HepG2 (cell line): Measurements from ENCODE around the gene GRB10. TPM values are rescaled to one million over a fixed set of nuclear protein-coding genes. Genes with fewer than 3 reads are reported as not detected.

Source experiments
- ATAC-seq: fragments of 200-7000 bp; cut with Tn5 transposase; 3 replicates; pipeline ENCODE4 v1.9.1; 2020; ENCODE audit warnings: mild to moderate bottlenecking, moderate library complexity
- BruUV-seq: library from RNA; stranded (reverse); fragments of 400-500 nt; replicated peaks from 2 replicates; lab custom pipeline; 2021; lab: Mats Ljungman, UMichigan
- CTCF ChIA-PET: fragments of 300-600 bp; formaldehyde crosslinking; extraction: SDS; loops from one replicate; lab custom pipeline; 2021; ENCODE audit warnings: low total read pairs, inconsistent platforms, low intra/inter-chr PET ratio; lab: Yijun Ruan, JAX
- POLR2A ChIA-PET: fragments of 350-600 bp; sonication (Branson Sonifier 250); formaldehyde crosslinking; loops from one replicate; lab custom pipeline; 2020; ENCODE audit warnings: antibody characterized with exemption, inconsistent platforms; lab: Yijun Ruan, JAX
- DNase-seq: peaks from one replicate; pipeline ENCODE4 v3.0.0-alpha.2; 2015; ENCODE audit warnings: low spot score
- FAIRE-seq: peaks from 3 replicates; lab custom pipeline; 2011; peaks lifted over from hg19 to GRCh38; lab: Jason Lieb, UNC
- H2AFZ ChIP-seq: one replicate; pipeline ENCODE4 v1.6.1; 2011; ENCODE audit warnings: low read length, inconsistent platforms
- H3K27ac ChIP-seq: fragments of 300-600 bp; 3 replicates; pipeline ENCODE4 v1.8.0; 2011; ENCODE audit warnings: mixed run types, mild to moderate bottlenecking, mixed read lengths, low read length, inconsistent platforms; ENCODE audit not compliant: insufficient read depth; ENCODE audit errors: extremely low read length
- H3K27me3 ChIP-seq, 2 experiments: fragments of 200-600 bp in 1 of 2; 2 replicates in 1 of 2; 3 replicates in 1 of 2; pipeline versions ENCODE4 v1.6.0 to v1.8.0; 2011; ENCODE audit warnings: low read length in 2 of 2, mild to moderate bottlenecking in 2 of 2, moderate library complexity in 2 of 2, inconsistent platforms in 1 of 2; ENCODE audit not compliant: insufficient read depth in 2 of 2, control insufficient read depth in 1 of 2
- H3K36me3 ChIP-seq, 2 experiments: fragments of 200-600 bp in 1 of 2; replicated peaks in 1 of 2; 2 replicates in 1 of 2; 3 replicates in 1 of 2; pipeline versions ENCODE4 v1.5.1 to v1.8.0; 2011; ENCODE audit warnings: low read length in 2 of 2, inconsistent platforms in 1 of 2; ENCODE audit not compliant: insufficient read depth in 2 of 2, control insufficient read depth in 1 of 2
- H3K4me1 ChIP-seq: 2 replicates; pipeline ENCODE4 v1.5.1; 2012; ENCODE audit warnings: low read length, inconsistent platforms; ENCODE audit not compliant: insufficient read depth
- H3K4me2 ChIP-seq: 2 replicates; pipeline ENCODE4 v1.6.0; 2011; ENCODE audit warnings: low read depth, low read length, inconsistent platforms
- H3K4me3 ChIP-seq, 3 experiments: fragments of 200-600 bp in 1 of 3; sonication (generic), shearing (Covaris generic) in 1 of 3; replicated peaks in 1 of 3; 2 replicates each; pipeline ENCODE4 v1.5.1; 2011 to 2016; ENCODE audit warnings: low read length in 3 of 3, inconsistent platforms in 2 of 3, low read depth in 2 of 3, mild to moderate bottlenecking in 2 of 3, control low read depth in 1 of 3, mixed read lengths in 1 of 3; ENCODE audit not compliant: insufficient read depth in 1 of 3
- H3K79me2 ChIP-seq: one replicate; pipeline ENCODE4 v1.6.1; 2011; ENCODE audit warnings: low read length, inconsistent platforms; ENCODE audit not compliant: insufficient read depth
- H3K9ac ChIP-seq: 2 replicates; pipeline ENCODE4 v1.6.0; 2011; ENCODE audit warnings: mild to moderate bottlenecking, low read depth, low read length, inconsistent platforms; ENCODE audit not compliant: insufficient read depth
- H3K9me3 ChIP-seq: 2 replicates; pipeline ENCODE4 v1.5.1; 2012; ENCODE audit warnings: mild to moderate bottlenecking, low read length
- H4K20me1 ChIP-seq: 2 replicates; pipeline ENCODE4 v1.6.0; 2011; ENCODE audit warnings: inconsistent platforms, mild to moderate bottlenecking, low read length, moderate library complexity; ENCODE audit not compliant: insufficient read depth
- CTCF ChIP-seq: sonication (generic); formaldehyde crosslinking; IDR thresholded peaks from 2 replicates; pipeline ENCODE4 v1.5.0; 2020; ENCODE audit warnings: mild to moderate bottlenecking, missing genetic modification reagents, moderate library complexity
- WGBS: methylation state at CpG from one replicate; pipeline ENCODE4 v1.1.6; 2017; ENCODE audit warnings: low lambda C conversion rate; 5-methylcytosine and 5-hydroxymethylcytosine counted together
- in situ Hi-C: cut with HindIII; loops from 2 replicates; pipeline ENCODE4 v1.10.0; 2017; ENCODE audit warnings: low pct_unique_long_range_greater_than_20kb; ENCODE audit not compliant: extremely low pct_ligation_motif_present
- intact Hi-C: fragments of 100-400 bp; cut with micrococcal nuclease; formaldehyde crosslinking; loops from one replicate; pipeline ENCODE4 v1.10.0; 2022; ENCODE audit not compliant: unreplicated experiment
- polyA plus RNA-seq, 8 experiments: library from polyadenylated mRNA; depleted of rRNA in 3 of 8; stranded (reverse) in 7 of 8; unstranded in 1 of 8; fragments of >200 nt; fragmentation: Illumina TruSeq in 4 of 8; extraction: Trizol in 4 of 8; gene quantifications; 2 replicates each; pipeline versions ENCODE4 v1.2.1 to v1.2.3, GENCODE V29; 2011 to 2016; ENCODE audit warnings: low read depth in 4 of 8, missing spikeins in 1 of 8, mixed read lengths in 1 of 8; ENCODE audit not compliant: insufficient read depth in 1 of 8
- total RNA-seq, 5 experiments: library from RNA; depleted of rRNA; stranded (reverse); fragments of >200 nt; fragmentation: Illumina TruSeq; extraction: Trizol; gene quantifications; 2 replicates each; pipeline ENCODE4 v1.2.3, GENCODE V29; 2016; ENCODE audit warnings: low read depth in 1 of 5
- TF ChIP-seq, protein P1 (sequence below): sonication (generic); formaldehyde crosslinking; IDR thresholded peaks from 2 replicates; pipeline ENCODE4 v1.8.1; 2022; ENCODE audit warnings: low read depth, mild to moderate bottlenecking, missing genetic modification reagents

Gene GRB10
- total and polyA plus RNA-seq, 2 of the 13 experiments (the other 11 are each of a cell fraction or from before 2014, with no cell fraction given), result 4.0 to 6.8 TPM

DNA sequence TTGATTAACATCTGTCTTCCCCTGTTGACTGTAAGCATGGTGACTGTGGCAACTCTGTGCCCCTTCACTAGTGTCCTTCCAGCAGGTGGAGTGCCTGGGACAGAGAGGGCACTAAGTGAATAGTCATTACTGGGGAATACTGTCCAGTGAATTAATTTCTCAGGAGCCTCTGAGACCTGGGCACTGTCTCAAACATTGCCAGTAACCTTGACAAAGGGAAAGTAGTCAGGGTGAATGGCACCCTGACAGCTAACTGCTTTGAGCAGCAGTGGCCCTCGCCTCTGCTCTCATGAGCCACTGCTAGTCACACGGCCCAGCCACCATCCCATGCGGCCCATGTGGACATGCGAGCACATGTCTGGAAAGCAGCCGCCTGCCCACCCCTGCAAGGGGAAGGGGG is 13.1 kb upstream of the GRB10 start:
- POLR2A ChIA-PET, result no interaction called here

More for the DNA sequence above, 13.1 kb upstream of the GRB10 start:
- no peaks in the 10 kb centered on the region for H3K36me3 ChIP-seq
- ATAC-seq, result peak; percentile 51
- no TSS peak for BruUV-seq
- CTCF ChIA-PET, result no interaction called here
- 0 out of 2 replicates have a peak, but pooled peaks cover 4% of the 10 kb centered on the region for H4K20me1 ChIP-seq
- H3K79me2 ChIP-seq, result peaks cover 3% of the 10 kb centered on the region
- H3K9me3 ChIP-seq, result no peaks in the 10 kb centered on the region
- H2AFZ ChIP-seq, result no peak overlapping the region
- TF ChIP-seq, protein P1, sequence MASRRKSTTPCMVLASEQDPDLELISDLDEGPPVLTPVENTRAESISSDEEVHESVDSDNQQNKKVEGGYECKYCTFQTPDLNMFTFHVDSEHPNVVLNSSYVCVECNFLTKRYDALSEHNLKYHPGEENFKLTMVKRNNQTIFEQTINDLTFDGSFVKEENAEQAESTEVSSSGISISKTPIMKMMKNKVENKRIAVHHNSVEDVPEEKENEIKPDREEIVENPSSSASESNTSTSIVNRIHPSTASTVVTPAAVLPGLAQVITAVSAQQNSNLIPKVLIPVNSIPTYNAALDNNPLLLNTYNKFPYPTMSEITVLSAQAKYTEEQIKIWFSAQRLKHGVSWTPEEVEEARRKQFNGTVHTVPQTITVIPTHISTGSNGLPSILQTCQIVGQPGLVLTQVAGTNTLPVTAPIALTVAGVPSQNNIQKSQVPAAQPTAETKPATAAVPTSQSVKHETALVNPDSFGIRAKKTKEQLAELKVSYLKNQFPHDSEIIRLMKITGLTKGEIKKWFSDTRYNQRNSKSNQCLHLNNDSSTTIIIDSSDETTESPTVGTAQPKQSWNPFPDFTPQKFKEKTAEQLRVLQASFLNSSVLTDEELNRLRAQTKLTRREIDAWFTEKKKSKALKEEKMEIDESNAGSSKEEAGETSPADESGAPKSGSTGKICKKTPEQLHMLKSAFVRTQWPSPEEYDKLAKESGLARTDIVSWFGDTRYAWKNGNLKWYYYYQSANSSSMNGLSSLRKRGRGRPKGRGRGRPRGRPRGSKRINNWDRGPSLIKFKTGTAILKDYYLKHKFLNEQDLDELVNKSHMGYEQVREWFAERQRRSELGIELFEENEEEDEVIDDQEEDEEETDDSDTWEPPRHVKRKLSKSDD (CRISPR knock-in tag), result no peak
- TF ChIP-seq CTCF, result peak; percentile 26; the same call in 1 of the 2 replicates
- in situ Hi-C loops, result no loop called here
- H3K4me2 ChIP-seq, result no peak overlapping the region
- H3K4me1 ChIP-seq, result peaks cover 16% of the 10 kb centered on the region
- DNase-seq, result no peak
- H3K27me3 ChIP-seq, result peaks cover 2 to 37% of the 10 kb centered on the region in 2 experiments; a peak in 4 of 5 replicates
- no peak overlapping the region for H3K27ac ChIP-seq
- WGBS, result 60% methylated on average over 2 of the region's 5 CpGs
- H3K4me3 ChIP-seq, result no peak overlapping the region
- no peak for FAIRE-seq
- H3K9ac ChIP-seq, result no peak overlapping the region
- intact Hi-C loops, result no loop called here
